Small intestine (tissue), 7 donors: Measurements from ENCODE around the gene PSD2. TPM values are rescaled to one million over a fixed set of nuclear protein-coding genes. Genes with fewer than 3 reads are reported as not detected.

Experiments used
- DNase-seq, 2 donors: peaks; one replicate each; pipeline versions ENCODE4 v3.0.0 to v3.0.0-alpha.2; 2013
- FAIRE-seq: peaks from 2 replicates; lab custom pipeline; 2012; peaks lifted over from hg19 to GRCh38; lab: Jason Lieb, UNC
- H3K27ac ChIP-seq, 3 donors: one replicate each; pipeline ENCODE4 v1.5.1; 2013; ENCODE audit warnings: low read length in 2 of 3, mild to moderate bottlenecking in 2 of 3, control low read depth in 1 of 3, inconsistent platforms in 1 of 3, low read depth in 1 of 3, moderate library complexity in 1 of 3
- H3K27me3 ChIP-seq, 3 donors: one replicate each; pipeline ENCODE4 v1.6.1; 2013; ENCODE audit warnings: low read length in 3 of 3, inconsistent platforms in 1 of 3; ENCODE audit not compliant: control insufficient read depth in 3 of 3, insufficient read depth in 3 of 3
- H3K36me3 ChIP-seq, 3 donors: one replicate each; pipeline ENCODE4 v1.6.1; 2013; ENCODE audit warnings: low read length in 3 of 3, inconsistent platforms in 1 of 3, low read depth in 1 of 3, mild to moderate bottlenecking in 1 of 3, moderate library complexity in 1 of 3; ENCODE audit not compliant: control insufficient read depth in 3 of 3, insufficient read depth in 2 of 3
- H3K4me1 ChIP-seq, 3 donors: one replicate each; pipeline ENCODE4 v1.6.1; 2013; ENCODE audit warnings: low read length in 2 of 3, inconsistent platforms in 1 of 3, low read depth in 1 of 3, mild to moderate bottlenecking in 1 of 3, moderate library complexity in 1 of 3; ENCODE audit not compliant: control insufficient read depth in 3 of 3, insufficient read depth in 2 of 3
- H3K4me3 ChIP-seq, 3 donors: one replicate each; pipeline ENCODE4 v1.5.1; 2013; ENCODE audit warnings: low read length in 3 of 3, control low read depth in 1 of 3, inconsistent platforms in 1 of 3, low read depth in 1 of 3, mild to moderate bottlenecking in 1 of 3, moderate library complexity in 1 of 3
- H3K9me3 ChIP-seq, 2 donors: one replicate each; pipeline ENCODE4 v1.6.1; 2013; ENCODE audit warnings: low read depth in 1 of 2, low read length in 1 of 2; ENCODE audit not compliant: control insufficient read depth in 2 of 2, insufficient read depth in 1 of 2
- WGBS, 3 donors: extraction: QIAGEN DNeasy Blood & Tissue Kit; methylation state at CpG; one replicate each; pipeline ENCODE4 v1.1.7; 2013; 5-methylcytosine and 5-hydroxymethylcytosine counted together
- polyA plus RNA-seq, 4 donors: library from polyadenylated mRNA; stranded (reverse) in 3 of 4; unstranded in 1 of 4; fragments of 200-250 nt in 3 of 4; fragments of 120-200 nt in 1 of 4; gene quantifications; one replicate each; pipeline versions ENCODE4 v1.2.1 to v1.2.3, GENCODE V29; 2013
- donor health status: healthy with polysubstance abuse.
- donor health status: control.
- donor health status: control.
- donor health status: Bipolar disorder and iron deficiency.
- donor health status: healthy.

PSD2 gene
- polyA plus RNA-seq, 4 donors = 0.12 to 0.34 TPM; not detected in 2

GRCh38 chr5:139760066-139761056, 35.2 kb upstream of the PSD2 start:
- no peaks in the 10 kb centered on the region for H3K9me3 ChIP-seq
- DNase-seq = peak in 1 of 2 donors; percentile 52
- no peaks in the 10 kb centered on the region for H3K36me3 ChIP-seq
- 21 to 55% (median 31%) methylated on average over 5 to 6 of the region's 6 CpGs for WGBS, 3 donors
- no peak overlapping the region for H3K27ac ChIP-seq
- no peak overlapping the region for H3K4me3 ChIP-seq
- no peak for FAIRE-seq
- peaks cover 0 to 35% (median 21%) of the 10 kb centered on the region in 3 donors for H3K27me3 ChIP-seq
- peaks cover 0 to 51% (median 0%) of the 10 kb centered on the region in 3 donors for H3K4me1 ChIP-seq

GRCh38 chr5:139761057-139761450, 34.6 kb upstream of the PSD2 start:
- Histone ChIP-seq H3K9me3 (no peaks in the 10 kb centered on the region), H3K36me3 (no peaks in the 10 kb centered on the region), H3K4me1 (peaks cover 0 to 46% (median 0%) of the 10 kb centered on the region in 3 donors), H3K27ac (no peak overlapping the region), H3K27me3 (peaks cover 0 to 28% (median 17%) of the 10 kb centered on the region in 3 donors), H3K4me3 (no peak overlapping the region)
- no peak for FAIRE-seq
- DNase-seq = no peak
- 67 to 89% (median 85%) methylated on average over 3 of the region's 3 CpGs for WGBS, 3 donors

- DNase-seq (no peak), FAIRE-seq (no peak)
- peaks cover 0 to 42% (median 0%) of the 10 kb centered on the region in 3 donors for H3K4me1 ChIP-seq
- no peaks in the 10 kb centered on the region for H3K36me3 ChIP-seq
- H3K9me3 ChIP-seq = no peaks in the 10 kb centered on the region
- WGBS, 3 donors = 64 to 68% (median 68%) methylated on average over 4 of the region's 4 CpGs
- no peak overlapping the region for H3K27ac ChIP-seq
- peaks cover 0 to 24% (median 17%) of the 10 kb centered on the region in 3 donors for H3K27me3 ChIP-seq
- no peak overlapping the region for H3K4me3 ChIP-seq
These were observed 34.1 kb upstream of the PSD2 start for GRCh38 chr5:139761501-139761900.

GRCh38 chr5:139762615-139763170, 32.9 kb upstream of the PSD2 start:
- FAIRE-seq (no peak), DNase-seq (peak in 1 of 2 donors; percentile 69)
- Histone ChIP-seq H3K9me3 (no peaks in the 10 kb centered on the region), H3K4me3 (no peak overlapping the region), H3K36me3 (no peaks in the 10 kb centered on the region), H3K27me3 (peaks cover 0 to 22% (median 17%) of the 10 kb centered on the region in 3 donors), H3K4me1 (peaks cover 0 to 34% (median 0%) of the 10 kb centered on the region in 3 donors), H3K27ac (no peak overlapping the region)
- WGBS, 3 donors = 30 to 62% (median 47%) methylated on average over 10 of the region's 10 CpGs

GRCh38 chr5:139763280-139763929, 32.2 kb upstream of the PSD2 start:
- H3K27ac ChIP-seq = no peak overlapping the region
- DNase-seq (no peak), FAIRE-seq (no peak)
- WGBS, 3 donors = 78 to 85% (median 84%) methylated on average over 12 of the region's 12 CpGs
- H3K36me3 ChIP-seq = no peaks in the 10 kb centered on the region
- H3K27me3 ChIP-seq = peaks cover 0 to 22% (median 17%) of the 10 kb centered on the region in 3 donors
- H3K4me1 ChIP-seq = peaks cover 0 to 27% (median 0%) of the 10 kb centered on the region in 3 donors
- no peaks in the 10 kb centered on the region for H3K9me3 ChIP-seq
- no peak overlapping the region for H3K4me3 ChIP-seq

- WGBS, 3 donors = 15 to 51% (median 44%) methylated on average over 28 to 45 of the region's 45 CpGs
- Histone ChIP-seq H3K4me3 (no peak overlapping the region), H3K36me3 (no peaks in the 10 kb centered on the region), H3K4me1 (peaks cover 0 to 26% (median 0%) of the 10 kb centered on the region in 3 donors), H3K27me3 (peaks cover 0 to 22% (median 17%) of the 10 kb centered on the region in 3 donors), H3K9me3 (no peaks in the 10 kb centered on the region), H3K27ac (no peak overlapping the region)
- DNase-seq = peak in 1 of 2 donors; percentile 27
- no peak for FAIRE-seq
These were observed 31.4 kb upstream of the PSD2 start for GRCh38 chr5:139763930-139764791.

GRCh38 chr5:139764886-139765408, 30.7 kb upstream of the PSD2 start:
- FAIRE-seq (no peak), DNase-seq (no peak)
- Histone ChIP-seq H3K27ac (no peak overlapping the region), H3K27me3 (peaks cover 0 to 22% (median 17%) of the 10 kb centered on the region in 3 donors), H3K4me1 (peaks cover 0 to 23% (median 0%) of the 10 kb centered on the region in 3 donors), H3K9me3 (no peaks in the 10 kb centered on the region), H3K4me3 (no peak overlapping the region), H3K36me3 (no peaks in the 10 kb centered on the region)
- WGBS, 3 donors = 51 to 58% (median 52%) methylated on average over 11 of the region's 11 CpGs
